Activated naive CD8-positive, alpha-beta T cell treated with anti-CD3 and anti-CD28 coated beads, Interleukin-2, amount 50 U/mL, for 16 hours (primary cell): ENCODE results near the gene MYRIP.
"Not testable (repeated sequence)": the region's sequence is repeated elsewhere in the genome, so short reads cannot be mapped to it uniquely, and the experiment has no call there.

ENCODE experiments used
- DNase-seq: peaks from one replicate; pipeline ENCODE4 v3.0.0-alpha.2; 2020; ENCODE audit warnings: low read depth, low spot score

The MYRIP gene

GRCh38 chr3:40129510-40129909 lies 320.1 kb downstream of the MYRIP start:
- no peak for DNase-seq

- DNase-seq, result no peak
Measured at GRCh38 chr3:40129981-40130380, 320.6 kb downstream of the MYRIP start.

- no peak for DNase-seq
Measured at GRCh38 chr3:40130721-40131120, 321.3 kb downstream of the MYRIP start.

- DNase-seq, result not testable (repeated sequence)
Measured at GRCh38 chr3:40133886-40134575, 324.6 kb downstream of the MYRIP start.

GRCh38 chr3:40137591-40138295 lies 328.3 kb downstream of the MYRIP start:
- DNase-seq, result no peak

- DNase-seq, result no peak
Measured at GRCh38 chr3:40143283-40144090, 334.1 kb downstream of the MYRIP start.

GRCh38 chr3:40148827-40149226 lies 339.4 kb downstream of the MYRIP start:
- DNase-seq, result no peak

GRCh38 chr3:40152482-40153133 lies 343.2 kb downstream of the MYRIP start:
- no peak for DNase-seq

GRCh38 chr3:40160933-40161332 lies 351.5 kb downstream of the MYRIP start:
- DNase-seq, result no peak

GRCh38 chr3:40162616-40163015 lies 353.2 kb downstream of the MYRIP start:
- no peak for DNase-seq

- no peak for DNase-seq
Measured at GRCh38 chr3:40166997-40167396, 357.6 kb downstream of the MYRIP start.

GRCh38 chr3:40167958-40168357 lies 358.5 kb downstream of the MYRIP start:
- no peak for DNase-seq

- no peak for DNase-seq
Measured at GRCh38 chr3:40169983-40170382, 360.6 kb downstream of the MYRIP start.

GRCh38 chr3:40170395-40170794 lies 361.0 kb downstream of the MYRIP start:
- no peak for DNase-seq

GRCh38 chr3:40172560-40172959 lies 363.2 kb downstream of the MYRIP start:
- DNase-seq, result no peak

GRCh38 chr3:40173227-40173721 lies 363.9 kb downstream of the MYRIP start:
- DNase-seq, result no peak

GRCh38 chr3:40178012-40178594 lies 368.7 kb downstream of the MYRIP start:
- no peak for DNase-seq

GRCh38 chr3:40179016-40179415 lies 369.6 kb downstream of the MYRIP start:
- DNase-seq, result peak; percentile 11

GRCh38 chr3:40181182-40181581 lies 371.8 kb downstream of the MYRIP start:
- no peak for DNase-seq

GRCh38 chr3:40185029-40185695 lies 375.8 kb downstream of the MYRIP start:
- no peak for DNase-seq

GRCh38 chr3:40186508-40186907 lies 377.1 kb downstream of the MYRIP start:
- no peak for DNase-seq
